ENCODE data around the gene SPARC.

DNA sequence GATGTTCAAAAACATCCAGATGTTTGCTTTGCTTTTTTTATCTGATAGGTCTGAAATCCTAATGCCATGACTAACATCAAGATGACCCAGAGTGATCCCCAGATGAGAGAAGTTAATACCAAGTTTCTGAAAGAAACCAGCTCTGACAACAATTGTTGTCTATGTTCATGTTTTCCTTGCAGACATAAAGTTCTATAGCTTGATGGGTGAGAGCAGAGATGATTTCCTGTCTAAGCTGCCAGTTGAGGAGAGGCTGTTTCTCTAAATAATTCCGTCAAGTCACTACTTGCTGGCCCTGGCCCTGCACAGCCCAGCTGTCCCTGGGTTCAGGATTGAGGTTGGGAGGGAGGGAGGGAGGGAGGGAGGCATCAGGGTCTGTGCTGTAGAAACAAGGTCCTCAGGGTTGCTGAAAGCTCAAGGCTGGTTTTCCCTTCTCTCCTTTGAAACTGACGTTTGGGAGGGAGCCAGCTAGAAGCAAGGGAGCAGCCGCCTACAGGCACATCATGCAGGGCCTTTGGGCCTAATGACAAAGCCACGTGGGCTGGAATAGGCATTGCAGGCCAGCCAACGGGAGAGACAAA, 3.9 kb downstream of the SPARC start:
- TF ChIP-seq, protein P1, sequence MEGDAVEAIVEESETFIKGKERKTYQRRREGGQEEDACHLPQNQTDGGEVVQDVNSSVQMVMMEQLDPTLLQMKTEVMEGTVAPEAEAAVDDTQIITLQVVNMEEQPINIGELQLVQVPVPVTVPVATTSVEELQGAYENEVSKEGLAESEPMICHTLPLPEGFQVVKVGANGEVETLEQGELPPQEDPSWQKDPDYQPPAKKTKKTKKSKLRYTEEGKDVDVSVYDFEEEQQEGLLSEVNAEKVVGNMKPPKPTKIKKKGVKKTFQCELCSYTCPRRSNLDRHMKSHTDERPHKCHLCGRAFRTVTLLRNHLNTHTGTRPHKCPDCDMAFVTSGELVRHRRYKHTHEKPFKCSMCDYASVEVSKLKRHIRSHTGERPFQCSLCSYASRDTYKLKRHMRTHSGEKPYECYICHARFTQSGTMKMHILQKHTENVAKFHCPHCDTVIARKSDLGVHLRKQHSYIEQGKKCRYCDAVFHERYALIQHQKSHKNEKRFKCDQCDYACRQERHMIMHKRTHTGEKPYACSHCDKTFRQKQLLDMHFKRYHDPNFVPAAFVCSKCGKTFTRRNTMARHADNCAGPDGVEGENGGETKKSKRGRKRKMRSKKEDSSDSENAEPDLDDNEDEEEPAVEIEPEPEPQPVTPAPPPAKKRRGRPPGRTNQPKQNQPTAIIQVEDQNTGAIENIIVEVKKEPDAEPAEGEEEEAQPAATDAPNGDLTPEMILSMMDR (IDR thresholded peaks at IDR 0.05), result no peak
- no peak for TF ChIP-seq YY1 (IDR thresholded peaks at IDR 0.05; ENCODE audit: low read depth)
- TF ChIP-seq JUND (IDR thresholded peaks at IDR 0.05), result no peak
- no peak for TF ChIP-seq TEAD4 (IDR thresholded peaks at IDR 0.05; ENCODE audit: borderline replicate concordance, insufficient read depth)
- TF ChIP-seq, protein P2, sequence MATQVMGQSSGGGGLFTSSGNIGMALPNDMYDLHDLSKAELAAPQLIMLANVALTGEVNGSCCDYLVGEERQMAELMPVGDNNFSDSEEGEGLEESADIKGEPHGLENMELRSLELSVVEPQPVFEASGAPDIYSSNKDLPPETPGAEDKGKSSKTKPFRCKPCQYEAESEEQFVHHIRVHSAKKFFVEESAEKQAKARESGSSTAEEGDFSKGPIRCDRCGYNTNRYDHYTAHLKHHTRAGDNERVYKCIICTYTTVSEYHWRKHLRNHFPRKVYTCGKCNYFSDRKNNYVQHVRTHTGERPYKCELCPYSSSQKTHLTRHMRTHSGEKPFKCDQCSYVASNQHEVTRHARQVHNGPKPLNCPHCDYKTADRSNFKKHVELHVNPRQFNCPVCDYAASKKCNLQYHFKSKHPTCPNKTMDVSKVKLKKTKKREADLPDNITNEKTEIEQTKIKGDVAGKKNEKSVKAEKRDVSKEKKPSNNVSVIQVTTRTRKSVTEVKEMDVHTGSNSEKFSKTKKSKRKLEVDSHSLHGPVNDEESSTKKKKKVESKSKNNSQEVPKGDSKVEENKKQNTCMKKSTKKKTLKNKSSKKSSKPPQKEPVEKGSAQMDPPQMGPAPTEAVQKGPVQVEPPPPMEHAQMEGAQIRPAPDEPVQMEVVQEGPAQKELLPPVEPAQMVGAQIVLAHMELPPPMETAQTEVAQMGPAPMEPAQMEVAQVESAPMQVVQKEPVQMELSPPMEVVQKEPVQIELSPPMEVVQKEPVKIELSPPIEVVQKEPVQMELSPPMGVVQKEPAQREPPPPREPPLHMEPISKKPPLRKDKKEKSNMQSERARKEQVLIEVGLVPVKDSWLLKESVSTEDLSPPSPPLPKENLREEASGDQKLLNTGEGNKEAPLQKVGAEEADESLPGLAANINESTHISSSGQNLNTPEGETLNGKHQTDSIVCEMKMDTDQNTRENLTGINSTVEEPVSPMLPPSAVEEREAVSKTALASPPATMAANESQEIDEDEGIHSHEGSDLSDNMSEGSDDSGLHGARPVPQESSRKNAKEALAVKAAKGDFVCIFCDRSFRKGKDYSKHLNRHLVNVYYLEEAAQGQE (IDR thresholded peaks at IDR 0.05; ENCODE audit: low read depth, low read length), result no peak
- no peak for TF ChIP-seq NRF1 (IDR thresholded peaks at IDR 0.05; ENCODE audit: low read depth, low read length)
- no peak for TF ChIP-seq RAD21 (IDR thresholded peaks at IDR 0.05; ENCODE audit: low read length)
- TF ChIP-seq EZH2phosphoT487 (IDR thresholded peaks at IDR 0.05; ENCODE audit: borderline replicate concordance, low read depth), result no peak
- TF ChIP-seq EP300 (IDR thresholded peaks at IDR 0.05; ENCODE audit: borderline replicate concordance in 1 of 2, low read depth in 1 of 2, low read length in 1 of 2), result no peak
- no peak for TF ChIP-seq TAF1 (IDR thresholded peaks at IDR 0.05; ENCODE audit: borderline replicate concordance, low read depth, low read length)
- no peak for TF ChIP-seq SMC3 (IDR thresholded peaks at IDR 0.05; ENCODE audit: low read depth, low read length)
- TF ChIP-seq GABPA (IDR thresholded peaks at IDR 0.05; ENCODE audit: low read depth), result no peak
- TF ChIP-seq NFIC (IDR thresholded peaks at IDR 0.05; ENCODE audit: borderline replicate concordance), result no peak
